Neural progenitor cell (in vitro differentiated cells): ENCODE results near the gene TDRD10.

Experiments used
- CTCF ChIP-seq: fragments of 200-600 bp; sonication (generic); IDR thresholded peaks from 2 replicates; pipeline ENCODE4 v1.5.1; 2017; ENCODE audit warnings: antibody characterized with exemption, mild to moderate bottlenecking
- EZH2 ChIP-seq: fragments of 200-600 bp; sonication (generic); IDR thresholded peaks from 2 replicates; pipeline ENCODE4 v1.6.1; 2017; ENCODE audit warnings: antibody characterized with exemption, mild to moderate bottlenecking, moderate library complexity

- no peak for TF ChIP-seq CTCF
- no peak for TF ChIP-seq EZH2
Measured at GRCh38 chr1:154485910-154486496, 16.0 kb upstream of the TDRD10 start.
